ENCODE data around the gene SLFN12.

DNA sequence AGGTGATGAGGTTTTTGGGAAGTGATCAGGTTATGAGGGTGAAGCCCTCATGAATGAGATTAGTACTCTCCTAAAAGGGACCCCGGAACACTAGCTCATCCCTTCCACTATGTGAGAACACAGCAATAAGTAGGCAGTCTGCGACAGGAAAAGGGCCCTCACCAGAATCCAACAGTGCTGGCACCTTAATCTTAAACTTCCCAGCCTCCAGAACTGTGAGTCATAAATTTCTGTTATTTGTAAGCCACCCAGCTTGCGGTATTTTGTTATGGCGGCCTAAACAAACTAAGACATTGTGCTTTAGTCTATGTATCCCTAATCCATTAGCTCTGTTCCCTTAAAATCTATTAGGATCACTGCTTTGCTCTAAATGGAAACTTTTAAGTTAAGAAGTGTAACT is 8.5 kb downstream of the SLFN12 start:
- TF ChIP-seq POLR2A (IDR thresholded peaks at IDR 0.05), result no peak
- TF ChIP-seq, protein P1, sequence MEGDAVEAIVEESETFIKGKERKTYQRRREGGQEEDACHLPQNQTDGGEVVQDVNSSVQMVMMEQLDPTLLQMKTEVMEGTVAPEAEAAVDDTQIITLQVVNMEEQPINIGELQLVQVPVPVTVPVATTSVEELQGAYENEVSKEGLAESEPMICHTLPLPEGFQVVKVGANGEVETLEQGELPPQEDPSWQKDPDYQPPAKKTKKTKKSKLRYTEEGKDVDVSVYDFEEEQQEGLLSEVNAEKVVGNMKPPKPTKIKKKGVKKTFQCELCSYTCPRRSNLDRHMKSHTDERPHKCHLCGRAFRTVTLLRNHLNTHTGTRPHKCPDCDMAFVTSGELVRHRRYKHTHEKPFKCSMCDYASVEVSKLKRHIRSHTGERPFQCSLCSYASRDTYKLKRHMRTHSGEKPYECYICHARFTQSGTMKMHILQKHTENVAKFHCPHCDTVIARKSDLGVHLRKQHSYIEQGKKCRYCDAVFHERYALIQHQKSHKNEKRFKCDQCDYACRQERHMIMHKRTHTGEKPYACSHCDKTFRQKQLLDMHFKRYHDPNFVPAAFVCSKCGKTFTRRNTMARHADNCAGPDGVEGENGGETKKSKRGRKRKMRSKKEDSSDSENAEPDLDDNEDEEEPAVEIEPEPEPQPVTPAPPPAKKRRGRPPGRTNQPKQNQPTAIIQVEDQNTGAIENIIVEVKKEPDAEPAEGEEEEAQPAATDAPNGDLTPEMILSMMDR (IDR thresholded peaks at IDR 0.05), result no peak
